DOHH2 (cell line): ENCODE data around the gene SLC9A7.

Experiments used
- H3F3A ChIP-seq: fragments of 200-600 bp; sonication (generic), shearing (Covaris generic); 2 replicates; pipeline ENCODE4 v1.6.0; 2016; ENCODE audit warnings: antibody characterized with exemption, mild to moderate bottlenecking; ENCODE audit not compliant: control insufficient read depth, insufficient read depth
- H3K27ac ChIP-seq: fragments of 200-600 bp; sonication (generic); 2 replicates; pipeline ENCODE4 v1.5.1; 2014; ENCODE audit warnings: low read depth, mild to moderate bottlenecking, low read length, moderate library complexity
- H3K27me3 ChIP-seq: fragments of 200-600 bp; sonication (generic); 2 replicates; pipeline ENCODE4 v1.6.1; 2014; ENCODE audit warnings: mild to moderate bottlenecking, low read length, mixed read lengths; ENCODE audit not compliant: control insufficient read depth
- H3K36me3 ChIP-seq: fragments of 200-600 bp; sonication (generic); 2 replicates; pipeline ENCODE4 v1.6.1; 2014; ENCODE audit warnings: mild to moderate bottlenecking, low read length, moderate library complexity, mixed read lengths; ENCODE audit not compliant: control insufficient read depth
- H3K4me1 ChIP-seq: fragments of 200-600 bp; sonication (generic); 2 replicates; pipeline ENCODE4 v1.6.1; 2014; ENCODE audit warnings: mild to moderate bottlenecking, low read length, mixed read lengths; ENCODE audit not compliant: control insufficient read depth
- H3K4me2 ChIP-seq: fragments of 200-600 bp; sonication (generic); 2 replicates; pipeline ENCODE4 v1.6.0; 2014; ENCODE audit warnings: mild to moderate bottlenecking, low read length, moderate library complexity
- H3K4me3 ChIP-seq: fragments of 200-600 bp; sonication (generic); 2 replicates; pipeline ENCODE4 v1.5.1; 2014; ENCODE audit warnings: mild to moderate bottlenecking, low read length, mixed read lengths
- H3K79me2 ChIP-seq: fragments of 200-600 bp; sonication (generic); 2 replicates; pipeline ENCODE4 v1.6.1; 2014; ENCODE audit warnings: mild to moderate bottlenecking, low read length, mixed read lengths; ENCODE audit not compliant: control insufficient read depth
- H3K9me2 ChIP-seq: fragments of 200-600 bp; sonication (generic); replicated peaks from 2 replicates; pipeline ENCODE4 v1.6.1; 2014; ENCODE audit warnings: mild to moderate bottlenecking, low read length, mixed read lengths; ENCODE audit not compliant: control insufficient read depth
- H3K9me3 ChIP-seq: fragments of 200-600 bp; sonication (generic); 2 replicates; pipeline ENCODE4 v1.6.1; 2014; ENCODE audit warnings: antibody characterized with exemption, low read length, mixed read lengths; ENCODE audit not compliant: control insufficient read depth, insufficient read depth
- H4K20me1 ChIP-seq: fragments of 200-600 bp; sonication (generic); 2 replicates; pipeline ENCODE4 v1.6.0; 2014; ENCODE audit warnings: low read depth, mild to moderate bottlenecking, antibody characterized with exemption, low read length, moderate library complexity; ENCODE audit not compliant: control insufficient read depth, insufficient read depth
- EZH2phosphoT487 ChIP-seq: fragments of 200-600 bp; sonication (generic); IDR thresholded peaks from 2 replicates; pipeline ENCODE4 v1.6.1; 2017; ENCODE audit warnings: borderline replicate concordance, mild to moderate bottlenecking, antibody characterized with exemption, low read length, moderate library complexity, mixed read lengths
- TF ChIP-seq, protein P1 (sequence below): fragments of 200-600 bp; sonication (generic); IDR thresholded peaks from one replicate; pipeline ENCODE4 v1.5.1; 2014; ENCODE audit warnings: antibody characterized with exemption, mild to moderate bottlenecking, low read depth, low read length; ENCODE audit not compliant: poor library complexity, severe bottlenecking

The SLC9A7 gene

DNA sequence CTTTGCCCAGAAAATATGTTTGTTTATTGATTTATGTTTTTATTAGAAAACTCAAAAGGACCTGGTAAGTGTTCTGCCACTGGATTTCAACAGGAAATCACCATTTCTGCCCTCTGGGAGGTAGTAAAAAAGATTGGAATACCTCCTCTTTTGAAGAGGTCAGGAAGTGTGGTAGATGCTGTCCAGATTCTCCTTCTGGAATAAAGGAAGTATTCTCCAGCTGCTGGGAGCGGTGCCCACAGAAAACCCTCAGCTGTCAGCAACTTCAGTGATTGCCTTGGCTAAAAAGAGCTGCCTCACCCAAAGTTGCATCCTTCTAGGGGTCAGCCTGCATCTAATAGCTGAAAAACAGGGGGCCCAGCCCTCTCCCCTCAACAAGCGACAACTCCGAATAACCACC lies 199.9 kb downstream of the SLC9A7 start:
- Histone ChIP-seq H3K36me3 (no peaks in the 10 kb centered on the region), H3K4me1 (peaks cover 13% of the 10 kb centered on the region), H4K20me1 (no peaks in the 10 kb centered on the region), H3K27me3 (no peaks in the 10 kb centered on the region), H3K79me2 (no peaks in the 10 kb centered on the region), H3F3A (no peaks in the 10 kb centered on the region), H3K4me2 (no peak overlapping the region), H3K9me3 (no peaks in the 10 kb centered on the region), H3K4me3 (no peak overlapping the region), H3K9me2 (no peaks in the 10 kb centered on the region), H3K27ac (no peak overlapping the region)
- TF ChIP-seq, protein P1, sequence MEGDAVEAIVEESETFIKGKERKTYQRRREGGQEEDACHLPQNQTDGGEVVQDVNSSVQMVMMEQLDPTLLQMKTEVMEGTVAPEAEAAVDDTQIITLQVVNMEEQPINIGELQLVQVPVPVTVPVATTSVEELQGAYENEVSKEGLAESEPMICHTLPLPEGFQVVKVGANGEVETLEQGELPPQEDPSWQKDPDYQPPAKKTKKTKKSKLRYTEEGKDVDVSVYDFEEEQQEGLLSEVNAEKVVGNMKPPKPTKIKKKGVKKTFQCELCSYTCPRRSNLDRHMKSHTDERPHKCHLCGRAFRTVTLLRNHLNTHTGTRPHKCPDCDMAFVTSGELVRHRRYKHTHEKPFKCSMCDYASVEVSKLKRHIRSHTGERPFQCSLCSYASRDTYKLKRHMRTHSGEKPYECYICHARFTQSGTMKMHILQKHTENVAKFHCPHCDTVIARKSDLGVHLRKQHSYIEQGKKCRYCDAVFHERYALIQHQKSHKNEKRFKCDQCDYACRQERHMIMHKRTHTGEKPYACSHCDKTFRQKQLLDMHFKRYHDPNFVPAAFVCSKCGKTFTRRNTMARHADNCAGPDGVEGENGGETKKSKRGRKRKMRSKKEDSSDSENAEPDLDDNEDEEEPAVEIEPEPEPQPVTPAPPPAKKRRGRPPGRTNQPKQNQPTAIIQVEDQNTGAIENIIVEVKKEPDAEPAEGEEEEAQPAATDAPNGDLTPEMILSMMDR = no peak
- TF ChIP-seq EZH2phosphoT487 = no peak

GRCh38 chrX:46554942-46555341 lies 204.0 kb downstream of the SLC9A7 start:
- Histone ChIP-seq H3K79me2 (no peaks in the 10 kb centered on the region), H3K36me3 (no peaks in the 10 kb centered on the region), H3K27me3 (no peaks in the 10 kb centered on the region), H3K27ac (no peak overlapping the region), H3F3A (no peaks in the 10 kb centered on the region), H3K4me2 (no peak overlapping the region), H3K9me3 (no peaks in the 10 kb centered on the region), H3K4me1 (peaks cover 8% of the 10 kb centered on the region; the same call in 1 of the 2 replicates), H3K9me2 (no peaks in the 10 kb centered on the region), H3K4me3 (no peak overlapping the region), H4K20me1 (no peaks in the 10 kb centered on the region)
- no peak for TF ChIP-seq EZH2phosphoT487
- TF ChIP-seq, protein P1 = peak; percentile 13

DNA sequence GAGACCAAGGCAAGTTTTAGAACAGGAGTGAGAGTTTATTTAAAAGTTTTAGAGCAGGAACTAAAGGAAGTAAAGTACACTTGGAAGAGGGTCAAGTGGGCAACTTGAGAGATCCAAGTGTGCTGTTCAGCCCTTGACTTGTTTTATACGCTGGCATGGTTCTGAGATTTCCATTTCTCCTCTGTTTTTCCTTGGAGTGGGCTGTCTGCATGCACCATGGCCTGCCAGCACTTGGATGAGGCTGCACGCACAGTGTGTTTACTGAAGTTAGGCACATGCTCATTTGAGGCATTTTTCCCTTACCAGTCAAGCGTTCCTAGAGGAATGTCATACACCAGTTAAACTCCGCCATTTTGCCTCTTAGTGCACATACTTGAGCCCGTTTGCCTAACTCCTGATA lies 205.0 kb downstream of the SLC9A7 start:
- Histone ChIP-seq H3K27me3 (no peaks in the 10 kb centered on the region), H3K27ac (no peak overlapping the region), H3K36me3 (no peaks in the 10 kb centered on the region), H3F3A (no peaks in the 10 kb centered on the region), H4K20me1 (no peaks in the 10 kb centered on the region), H3K9me3 (no peaks in the 10 kb centered on the region), H3K4me2 (no peak overlapping the region), H3K9me2 (no peaks in the 10 kb centered on the region), H3K79me2 (no peaks in the 10 kb centered on the region), H3K4me3 (no peak overlapping the region), H3K4me1 (peaks cover 8% of the 10 kb centered on the region; the same call in 1 of the 2 replicates)
- TF ChIP-seq EZH2phosphoT487 = no peak
- TF ChIP-seq, protein P1 = no peak
